ENCODE data around the gene AGMO. TPM values are rescaled to one million over a fixed set of nuclear protein-coding genes. Genes with fewer than 3 reads are reported as not detected.

Gene AGMO
- polyA plus RNA-seq, 1 donor from 2014 or later, result not detected

GRCh38 chr7:15403315-15403714 lies 158.5 kb downstream of the AGMO start:
- no peaks in the 10 kb centered on the region for H3K27me3 ChIP-seq (ENCODE audit: insufficient read depth, low read depth, low read length)
- H2AFZ ChIP-seq (ENCODE audit: low read depth, low read length), result no peak overlapping the region

GRCh38 chr7:15402436-15403136 lies 159.2 kb downstream of the AGMO start:
- no peaks in the 10 kb centered on the region for H3K27me3 ChIP-seq (ENCODE audit: insufficient read depth, low read depth, low read length)
- no peaks in the 10 kb centered on the region for H3K9me2 ChIP-seq (ENCODE audit: insufficient read depth, low read length)
- H3F3A ChIP-seq (ENCODE audit: insufficient read depth, low read length, poor library complexity, severe bottlenecking), result no peaks in the 10 kb centered on the region
- H3K9me3 ChIP-seq (ENCODE audit: low read length), result no peaks in the 10 kb centered on the region
- H4K20me1 ChIP-seq (ENCODE audit: insufficient read depth), result no peaks in the 10 kb centered on the region
- H2AFZ ChIP-seq (ENCODE audit: low read depth, low read length), result no peak overlapping the region
- no peak overlapping the region for H3K4me3 ChIP-seq (ENCODE audit: low read length)
- no peaks in the 10 kb centered on the region for H3K79me2 ChIP-seq (replicated peaks; ENCODE audit: insufficient read depth, low read length)
- H3K36me3 ChIP-seq (ENCODE audit: insufficient read depth, low read length), result no peaks in the 10 kb centered on the region
- no peak overlapping the region for H3K4me2 ChIP-seq (ENCODE audit: low read length)
- TF ChIP-seq CTCF (IDR thresholded peaks at IDR 0.05; ENCODE audit: poor library complexity, severe bottlenecking) (no peak), EZH2 (IDR thresholded peaks at IDR 0.05; ENCODE audit: borderline replicate concordance, insufficient read depth, low read length, poor library complexity, severe bottlenecking) (no peak), REST (IDR thresholded peaks at IDR 0.05; ENCODE audit: borderline replicate concordance) (no peak), RAD21 (conservative IDR thresholded peaks at IDR 0.05) (no peak), EP300 (conservative IDR thresholded peaks at IDR 0.05; ENCODE audit: poor library complexity, severe bottlenecking) (no peak), MXI1 (conservative IDR thresholded peaks at IDR 0.05; ENCODE audit: poor library complexity, severe bottlenecking) (no peak), SMC3 (conservative IDR thresholded peaks at IDR 0.05; ENCODE audit: poor library complexity) (no peak), TAF1 (IDR thresholded peaks at IDR 0.05; ENCODE audit: low read depth) (no peak), POLR2AphosphoS5 (IDR thresholded peaks at IDR 0.05) (no peak)
- no peak overlapping the region for H3K9ac ChIP-seq (ENCODE audit: low read length)
- no peak overlapping the region for H3K27ac ChIP-seq (ENCODE audit: low read length)

More at GRCh38 chr7:15403315-15403714, 158.5 kb downstream of the AGMO start:
- Histone ChIP-seq H3K4me2 (ENCODE audit: low read length) (no peak overlapping the region), H3K36me3 (ENCODE audit: insufficient read depth, low read length) (no peaks in the 10 kb centered on the region), H3K4me3 (ENCODE audit: low read length) (no peak overlapping the region), H3K27ac (ENCODE audit: low read length) (no peak overlapping the region), H3K9ac (ENCODE audit: low read length) (no peak overlapping the region), H3K9me3 (ENCODE audit: low read length) (no peaks in the 10 kb centered on the region), H3K79me2 (replicated peaks; ENCODE audit: insufficient read depth, low read length) (no peaks in the 10 kb centered on the region), H4K20me1 (ENCODE audit: insufficient read depth) (no peaks in the 10 kb centered on the region), H3K9me2 (ENCODE audit: insufficient read depth, low read length) (no peaks in the 10 kb centered on the region), H3F3A (ENCODE audit: insufficient read depth, low read length, poor library complexity, severe bottlenecking) (no peaks in the 10 kb centered on the region)
- TF ChIP-seq TAF1 (IDR thresholded peaks at IDR 0.05; ENCODE audit: low read depth) (no peak), RAD21 (conservative IDR thresholded peaks at IDR 0.05) (no peak)

Measured in neural cell (in vitro differentiated cells).